KG1 (cell line): Measurements from ENCODE around the gene TAOK3.
"Not testable (repeated sequence)": the region's sequence is repeated elsewhere in the genome, so short reads cannot be mapped to it uniquely, and the experiment has no call there.

ENCODE experiments used
- DNase-seq: peaks from one replicate; lab custom pipeline; 2025; lab: John Stamatoyannopoulos, UW

TAOK3 gene

GRCh38 chr12:118299791-118300460 lies 72.8 kb downstream of the TAOK3 start:
- DNase-seq: no peak

GRCh38 chr12:118297284-118297683 lies 75.4 kb downstream of the TAOK3 start:
- no peak for DNase-seq

GRCh38 chr12:118292836-118293235 lies 79.9 kb downstream of the TAOK3 start:
- DNase-seq: no peak

GRCh38 chr12:118290130-118290529 lies 82.6 kb downstream of the TAOK3 start:
- DNase-seq: no peak

GRCh38 chr12:118288174-118288573 lies 84.5 kb downstream of the TAOK3 start:
- no peak for DNase-seq

- DNase-seq: no peak
Observed at GRCh38 chr12:118287728-118288127, 85.0 kb downstream of the TAOK3 start.

- DNase-seq: no peak
Observed at GRCh38 chr12:118282767-118283166, 89.9 kb downstream of the TAOK3 start.

- DNase-seq: not testable (repeated sequence)
Observed at GRCh38 chr12:118278288-118278687, 94.4 kb downstream of the TAOK3 start.

GRCh38 chr12:118274066-118274465 lies 98.6 kb downstream of the TAOK3 start:
- no peak for DNase-seq

GRCh38 chr12:118271770-118272417 lies 100.8 kb downstream of the TAOK3 start:
- DNase-seq: no peak

GRCh38 chr12:118271183-118271582 lies 101.5 kb downstream of the TAOK3 start:
- DNase-seq: no peak

- DNase-seq: no peak
Observed at GRCh38 chr12:118269806-118270205, 102.9 kb downstream of the TAOK3 start.

GRCh38 chr12:118259079-118259478 lies 113.6 kb downstream of the TAOK3 start:
- DNase-seq: no peak

- DNase-seq: no peak
Observed at GRCh38 chr12:118256352-118256751, 116.4 kb downstream of the TAOK3 start.

- no peak for DNase-seq
Observed at GRCh38 chr12:118249547-118249946, 123.2 kb downstream of the TAOK3 start.

GRCh38 chr12:118245886-118246285 lies 126.8 kb downstream of the TAOK3 start:
- not testable (repeated sequence) for DNase-seq

- no peak for DNase-seq
Observed at GRCh38 chr12:118238888-118239287, 133.8 kb downstream of the TAOK3 start.

- no peak for DNase-seq
Observed at GRCh38 chr12:118237908-118238307, 134.8 kb downstream of the TAOK3 start.

- DNase-seq: no peak
Observed at GRCh38 chr12:118237052-118237665, 135.5 kb downstream of the TAOK3 start.

GRCh38 chr12:118220702-118221101 lies 152.0 kb downstream of the TAOK3 start:
- no peak for DNase-seq

- DNase-seq: no peak
Observed at GRCh38 chr12:118219772-118220171, 152.9 kb downstream of the TAOK3 start.

GRCh38 chr12:118219106-118219505 lies 153.6 kb downstream of the TAOK3 start:
- no peak for DNase-seq

- DNase-seq: no peak
Observed at GRCh38 chr12:118213452-118213851, 159.3 kb downstream of the TAOK3 start.
